CD1c-positive myeloid dendritic cell (primary cell): ENCODE measurements around the gene ECI1.
A peak's percentile ranks its signal among the peaks of the same experiment; 100 is the strongest.

ENCODE experiments used
- DNase-seq: peaks from one replicate; pipeline ENCODE4 v3.0.0-alpha.2; 2016; ENCODE audit errors: extremely low spot score

Gene ECI1

GRCh38 chr16:2251296-2252111, at the start of gene ECI1:
Gene ECI1, minus strand, starts transcription at chr16:2251587. Its CDS starts 21 bp downstream, at chr16:2251566.
- peak; percentile 96 for DNase-seq

DNA sequence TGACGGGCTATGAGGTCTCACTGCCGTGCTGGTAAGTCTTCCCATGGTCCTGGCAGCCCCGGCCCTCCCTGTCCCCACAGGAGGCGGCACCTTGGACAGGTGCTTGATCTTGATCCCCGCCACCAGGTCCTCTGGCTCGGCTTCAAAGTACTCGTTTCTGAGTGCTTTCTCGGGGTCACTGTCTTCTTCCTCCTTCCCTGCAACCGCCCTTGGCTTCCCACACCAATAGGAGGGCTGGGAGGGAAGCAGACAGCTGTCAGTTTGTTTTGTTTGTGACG, 48.5 kb upstream of the ECI1 start:
- DNase-seq, result no peak

- DNase-seq, result no peak
These were observed 47.9 kb upstream of the ECI1 start for GRCh38 chr16:2299121-2299914.

DNA sequence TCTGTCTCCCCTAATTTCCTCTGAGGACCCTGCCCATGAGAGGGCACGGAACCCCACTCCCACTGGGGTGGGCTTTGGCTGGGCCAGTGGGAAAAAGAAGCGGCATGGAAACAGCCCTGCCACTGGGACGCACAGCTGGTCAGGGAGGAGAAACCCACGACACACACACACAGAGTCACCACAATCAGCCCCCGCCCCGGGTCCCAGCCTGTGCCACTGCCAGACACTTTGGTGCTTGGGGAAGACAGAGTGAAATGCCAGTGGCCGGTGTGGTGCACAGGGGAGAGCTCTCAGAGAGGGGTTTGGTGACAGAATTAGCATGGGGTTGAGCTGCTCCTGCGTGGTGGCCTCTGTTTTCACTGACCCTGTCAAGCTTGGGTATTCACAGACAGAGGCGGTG, 47.2 kb upstream of the ECI1 start:
- DNase-seq, result no peak

DNA sequence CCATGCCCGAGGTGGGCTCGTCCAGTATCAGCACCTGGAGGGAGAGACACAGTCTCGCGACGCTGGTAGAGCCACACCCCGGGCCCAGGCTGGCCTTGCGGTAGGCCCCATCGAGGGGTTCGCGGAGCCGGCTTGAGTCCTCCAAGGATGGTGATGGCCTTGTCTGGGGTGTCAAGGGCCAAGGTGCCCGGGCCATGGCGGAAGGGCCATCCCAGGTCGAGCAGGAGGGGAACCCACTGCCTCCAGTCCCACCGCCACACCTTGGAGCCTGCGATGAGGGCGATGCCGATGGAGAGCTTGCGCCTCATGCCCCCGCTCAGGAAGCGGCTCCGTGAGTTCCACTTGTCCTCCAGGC, 46.1 kb upstream of the ECI1 start:
- DNase-seq, result no peak

DNA sequence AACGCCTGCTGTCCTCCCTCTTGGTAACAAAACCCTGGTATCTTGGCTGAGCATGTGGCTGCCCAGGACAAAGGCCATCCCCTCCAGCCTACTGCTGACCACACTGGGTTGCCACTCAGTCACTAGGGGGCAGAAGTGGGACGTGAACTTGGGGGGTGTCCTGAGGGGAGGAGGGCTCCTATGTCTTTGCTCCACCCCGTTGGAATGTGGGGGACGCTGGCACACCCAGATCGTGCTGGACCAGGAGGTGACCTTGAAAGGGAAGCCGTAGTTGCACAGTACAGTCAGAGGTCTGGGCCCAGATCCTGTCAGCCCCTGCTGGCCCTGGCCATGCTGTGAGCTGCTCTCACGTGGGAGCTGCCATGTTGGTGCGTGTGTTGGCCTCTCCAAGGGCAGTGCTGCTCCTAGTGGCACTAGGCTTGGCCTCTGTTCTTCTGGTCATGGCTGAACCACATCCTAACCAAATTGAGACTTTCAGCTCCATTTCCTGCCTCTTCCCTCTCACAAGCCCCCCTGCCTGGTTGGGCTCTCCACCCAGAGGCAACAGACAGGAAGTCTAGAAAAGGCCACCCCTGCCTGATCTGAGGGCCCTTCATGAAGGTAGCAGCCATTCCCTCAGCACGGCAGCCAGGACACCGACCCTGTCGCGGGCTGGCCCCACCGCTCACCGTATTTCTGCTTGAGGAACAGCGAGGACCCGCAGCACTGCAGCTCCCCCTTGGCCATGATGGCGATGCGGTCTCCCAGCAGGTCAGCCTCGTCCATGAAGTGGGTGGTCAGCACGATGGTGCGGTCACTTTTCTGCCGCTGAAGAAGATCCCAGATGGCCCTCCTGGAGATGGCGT, 45.5 kb upstream of the ECI1 start:
- DNase-seq, result peak; percentile 41

DNA sequence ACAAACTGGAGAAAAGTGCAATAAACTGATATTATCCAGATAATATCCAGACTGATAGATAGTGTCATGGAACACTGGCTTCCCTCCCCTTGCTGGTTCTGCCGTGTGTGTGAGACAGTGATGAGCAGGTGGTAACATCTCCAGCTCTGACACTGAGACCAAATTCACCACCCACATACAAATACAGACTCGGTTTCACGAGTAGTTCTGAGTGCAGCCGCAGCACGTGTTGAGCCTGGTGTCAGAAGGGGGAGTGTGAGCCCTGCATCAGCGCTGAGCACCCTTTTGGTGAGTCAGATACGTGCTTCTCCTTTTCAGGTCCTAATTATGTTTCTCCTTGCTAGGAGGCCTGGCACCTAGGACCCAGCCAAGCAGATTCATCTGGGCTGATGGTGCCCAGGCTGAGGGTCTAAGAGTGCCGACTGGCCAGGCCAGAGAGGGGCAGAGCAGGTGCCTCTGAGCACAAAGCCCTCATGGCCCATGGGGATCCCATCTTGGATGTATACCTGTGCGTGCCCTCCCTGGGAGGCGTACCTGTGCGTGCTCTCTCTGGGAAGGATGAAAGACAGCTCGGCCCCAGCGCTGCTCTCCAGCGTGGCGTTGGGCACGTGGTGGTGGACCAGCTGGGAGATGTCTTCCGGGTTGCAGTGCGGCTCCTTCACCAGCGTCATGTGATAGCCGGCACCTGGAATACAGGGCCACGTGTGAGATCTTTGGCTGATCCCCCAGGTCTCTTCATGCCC, 43.8 kb upstream of the ECI1 start:
- DNase-seq, result peak; percentile 52

DNA sequence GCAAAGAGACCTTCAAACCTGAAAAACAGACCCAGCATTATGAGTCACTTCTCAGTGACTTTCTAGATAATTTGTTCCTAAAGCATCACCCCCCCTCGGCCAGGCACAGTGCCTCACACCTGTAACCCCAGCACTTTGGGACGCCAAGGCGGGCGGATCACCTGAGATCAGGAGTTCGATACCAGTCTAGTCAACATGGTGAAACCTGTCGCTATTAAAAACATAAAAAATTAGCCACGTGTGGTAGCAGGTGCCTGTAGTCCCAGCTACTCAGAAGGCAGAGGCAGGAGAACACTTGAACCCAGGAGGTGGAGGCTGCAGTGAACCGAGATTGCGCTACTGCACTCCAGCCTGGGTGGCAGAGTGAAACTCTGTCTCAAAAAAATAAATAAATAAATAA, 40.8 kb upstream of the ECI1 start:
- no peak for DNase-seq

DNA sequence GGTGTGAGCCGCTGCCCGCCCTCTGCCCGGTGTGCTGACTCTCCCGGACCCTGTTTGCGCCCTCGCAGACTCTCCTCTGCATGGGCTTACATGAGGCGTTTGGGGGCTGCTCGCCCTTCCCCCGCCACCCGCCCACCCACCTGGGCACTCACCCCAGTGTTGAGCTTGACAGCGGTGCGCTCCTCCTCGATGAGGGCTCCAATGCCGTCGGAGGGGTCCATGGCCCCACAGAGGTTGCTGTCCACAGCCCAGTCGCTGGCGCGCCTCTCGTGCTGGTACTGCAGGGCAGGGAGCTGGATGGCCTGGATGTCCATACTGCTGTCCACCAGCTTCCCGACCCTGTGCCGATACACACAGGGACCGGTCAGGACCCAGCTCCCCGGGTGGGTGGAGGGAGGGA, 37.9 kb upstream of the ECI1 start:
- no peak for DNase-seq

- no peak for DNase-seq
These were observed 37.3 kb upstream of the ECI1 start for GRCh38 chr16:2288726-2289125.

DNA sequence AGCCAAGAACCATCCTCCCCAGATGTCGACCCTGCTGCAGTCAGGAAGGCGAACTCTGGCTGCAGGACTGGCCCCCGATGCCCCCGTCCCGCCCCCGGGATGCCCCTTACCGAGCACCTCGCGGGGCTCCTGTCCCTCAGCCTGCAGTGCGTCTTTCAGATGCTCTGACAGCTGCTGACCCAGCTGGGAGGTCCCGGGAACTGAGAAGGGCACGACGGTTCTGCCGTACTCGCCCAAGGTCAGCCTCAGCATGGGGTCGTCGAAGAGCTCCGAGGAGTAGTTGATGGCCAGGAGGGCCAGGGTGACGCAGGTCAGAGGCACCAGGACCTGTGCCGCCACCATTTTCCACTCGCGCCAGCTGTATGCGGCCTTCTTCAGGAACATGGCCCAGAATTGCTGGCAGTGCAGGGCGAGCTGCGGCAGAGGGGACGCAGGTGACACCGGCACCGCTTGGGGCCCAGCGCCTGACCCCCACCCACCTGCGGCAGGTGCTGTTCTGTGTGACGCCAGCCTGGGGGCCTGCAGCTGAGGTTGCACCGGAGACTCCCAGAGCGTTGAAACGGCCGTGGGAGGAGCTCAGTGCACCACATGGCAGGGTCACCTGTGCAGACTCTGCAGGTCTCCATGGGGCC, 36.6 kb upstream of the ECI1 start:
- DNase-seq, result no peak

DNA sequence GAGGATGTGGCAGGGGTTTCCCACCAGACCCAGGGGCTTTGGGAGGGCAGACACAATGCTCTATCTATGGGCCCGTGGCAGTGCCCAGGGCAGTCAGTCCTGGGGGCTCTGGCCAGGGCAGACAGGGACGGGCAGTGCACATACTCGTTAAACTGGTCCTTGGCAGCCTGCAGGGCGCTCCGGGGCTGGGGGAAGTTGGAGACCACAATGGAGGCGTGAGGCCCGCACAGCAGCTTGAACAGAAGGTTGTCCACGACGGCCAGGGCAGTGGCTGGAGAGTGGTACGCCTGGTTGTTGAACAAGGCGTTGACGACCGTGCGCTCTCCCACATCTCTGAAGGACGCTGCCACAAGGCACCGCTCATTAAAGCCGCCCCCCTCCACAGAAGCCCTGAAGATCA, 35.2 kb upstream of the ECI1 start:
- no peak for DNase-seq

DNA sequence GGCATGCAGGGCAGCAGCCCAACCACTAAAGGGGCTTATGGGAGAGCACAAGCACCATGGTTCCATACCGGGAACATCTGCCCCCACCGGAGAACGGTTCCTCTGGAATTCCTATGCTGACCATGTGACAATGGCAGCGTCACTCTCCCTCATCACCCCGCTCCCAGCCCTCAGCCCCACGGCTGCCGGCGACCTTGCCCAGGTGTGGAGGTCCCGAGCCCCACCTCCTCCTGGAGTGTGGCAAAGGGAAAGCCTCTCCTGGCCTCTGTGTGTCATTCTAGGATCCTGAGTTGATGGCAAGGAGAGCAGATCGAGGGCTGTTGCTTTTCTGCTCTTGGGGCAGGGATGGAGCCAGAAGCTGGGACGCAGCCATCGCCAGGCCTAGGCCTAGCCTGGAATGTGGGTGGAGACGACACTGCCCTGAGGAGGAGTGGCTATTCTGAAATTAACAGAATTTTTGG, 34.4 kb upstream of the ECI1 start:
- DNase-seq, result no peak

GRCh38 chr16:2284797-2285576, 33.6 kb upstream of the ECI1 start:
- no peak for DNase-seq

DNA sequence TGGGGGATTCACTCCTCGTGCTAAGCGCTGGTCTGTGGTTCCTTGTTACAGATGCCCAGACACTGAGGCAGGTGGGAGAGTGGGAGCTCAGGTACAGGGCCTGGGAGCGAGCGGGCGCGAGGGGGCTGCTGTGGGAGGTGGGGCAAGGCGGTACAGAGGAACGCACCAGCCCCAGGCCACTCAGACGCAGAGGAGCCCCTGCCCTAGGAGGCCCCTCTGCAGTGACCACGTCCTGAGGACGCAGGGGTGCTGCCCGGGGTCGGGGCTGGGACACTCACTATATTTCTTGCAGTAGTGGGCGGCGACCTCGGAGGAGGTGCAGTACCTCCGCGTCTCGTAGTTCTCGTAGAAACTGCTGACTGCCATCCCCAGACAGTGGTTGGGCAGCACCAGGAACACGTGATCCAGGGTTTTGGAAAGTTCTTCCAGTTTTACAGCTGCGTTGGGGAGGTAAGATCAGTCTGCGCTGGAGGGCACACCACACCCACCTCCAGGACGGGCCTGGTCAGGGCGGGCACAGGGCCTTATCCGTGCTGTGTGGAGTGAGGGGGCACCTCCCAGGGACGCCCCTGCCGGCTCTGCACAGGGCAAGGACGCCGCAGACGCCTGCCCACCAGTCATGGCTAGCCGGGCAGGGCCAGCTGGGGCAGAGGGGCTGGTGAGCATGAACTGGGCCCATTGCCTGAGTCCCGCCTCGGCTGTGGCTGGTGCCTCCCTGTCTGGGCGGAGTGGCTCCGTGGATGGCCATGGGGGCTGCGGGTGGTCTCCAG, 32.8 kb upstream of the ECI1 start:
- no peak for DNase-seq

DNA sequence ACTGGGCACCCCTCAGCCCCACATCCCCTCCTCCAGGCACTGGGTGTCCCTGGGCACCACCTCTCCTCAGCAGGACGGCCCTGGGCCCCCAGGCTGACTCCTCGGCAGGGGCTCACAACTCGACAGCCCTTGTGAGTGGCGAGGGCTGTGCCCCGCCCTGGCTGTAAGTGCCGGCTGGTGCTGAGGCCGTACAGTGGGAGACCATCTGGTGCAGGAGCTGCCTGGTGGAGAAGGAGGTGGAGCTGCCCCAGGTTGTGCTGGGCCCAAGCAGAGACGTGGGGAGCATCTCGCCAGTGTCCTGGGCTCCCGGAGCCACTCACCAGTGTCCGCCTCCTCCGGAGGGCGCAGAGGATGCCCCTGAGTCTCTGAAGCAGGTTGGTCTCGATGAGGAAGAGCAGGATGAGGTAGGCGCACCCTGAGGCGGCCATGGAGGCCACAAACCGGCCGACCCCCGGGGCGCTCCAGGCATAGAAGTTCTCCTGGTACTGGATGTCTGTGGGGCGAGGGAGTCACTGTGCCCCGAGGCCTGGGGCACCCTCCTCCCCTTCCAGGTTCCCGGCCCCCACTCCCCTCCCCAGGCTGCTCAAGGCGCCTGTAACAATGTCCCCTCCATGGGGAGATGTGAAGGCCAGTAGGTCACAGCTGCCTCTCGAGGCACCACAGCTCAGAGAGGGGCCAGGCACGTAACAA, 31.6 kb upstream of the ECI1 start:
- no peak for DNase-seq

- no peak for DNase-seq
These were observed 30.9 kb upstream of the ECI1 start for GRCh38 chr16:2282262-2282661.

DNA sequence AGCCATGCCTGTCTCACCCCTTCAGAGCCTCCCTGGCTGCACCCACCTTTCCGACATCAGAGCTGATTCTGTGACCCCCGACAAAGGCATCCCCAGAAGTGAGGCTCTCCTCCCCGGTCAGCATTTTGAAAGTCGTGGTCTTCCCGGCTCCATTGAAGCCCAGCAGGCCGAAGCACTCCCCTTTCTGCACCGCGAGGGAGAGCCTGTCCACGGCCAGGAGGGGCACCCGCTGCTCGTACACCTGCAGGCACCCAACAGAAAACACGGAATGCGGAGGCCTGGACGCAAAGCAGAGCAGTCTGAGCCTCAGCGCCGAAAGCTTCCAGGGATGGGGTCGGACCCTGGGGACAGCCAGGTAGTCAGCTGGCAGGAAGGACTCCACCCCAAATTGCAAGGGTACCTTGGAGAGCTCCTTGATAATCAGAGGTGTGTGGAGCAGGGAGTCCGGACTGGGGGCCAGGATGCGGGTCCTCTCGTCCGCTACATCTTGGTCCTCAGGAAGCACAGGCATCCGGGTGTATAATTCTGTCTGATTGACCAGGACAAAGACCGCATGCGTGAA, 29.7 kb upstream of the ECI1 start:
- no peak for DNase-seq

- DNase-seq, result no peak
These were observed 29.1 kb upstream of the ECI1 start for GRCh38 chr16:2280461-2280860.
